Coronary artery (tissue), 2 donors: ENCODE results near the gene SLC10A1.

Source experiments
- DNase-seq: peaks from one replicate; pipeline ENCODE4 v3.0.0-alpha.2; 2017; ENCODE audit warnings: low spot score
- H3K27ac ChIP-seq, 2 donors: fragments of 200-600 bp; sonication (generic); one replicate each; pipeline ENCODE4 v1.5.1; 2016 to 2019
- H3K4me3 ChIP-seq: fragments of 200-600 bp; sonication (generic); 2 replicates; pipeline ENCODE4 v1.5.1; 2016; ENCODE audit warnings: mild to moderate bottlenecking, moderate library complexity
- TF ChIP-seq, protein P1 (sequence below): fragments of 200-600 bp; sonication (generic); IDR thresholded peaks from one replicate; pipeline ENCODE4 v1.5.1; 2019; ENCODE audit warnings: antibody characterized with exemption

SLC10A1 gene

DNA sequence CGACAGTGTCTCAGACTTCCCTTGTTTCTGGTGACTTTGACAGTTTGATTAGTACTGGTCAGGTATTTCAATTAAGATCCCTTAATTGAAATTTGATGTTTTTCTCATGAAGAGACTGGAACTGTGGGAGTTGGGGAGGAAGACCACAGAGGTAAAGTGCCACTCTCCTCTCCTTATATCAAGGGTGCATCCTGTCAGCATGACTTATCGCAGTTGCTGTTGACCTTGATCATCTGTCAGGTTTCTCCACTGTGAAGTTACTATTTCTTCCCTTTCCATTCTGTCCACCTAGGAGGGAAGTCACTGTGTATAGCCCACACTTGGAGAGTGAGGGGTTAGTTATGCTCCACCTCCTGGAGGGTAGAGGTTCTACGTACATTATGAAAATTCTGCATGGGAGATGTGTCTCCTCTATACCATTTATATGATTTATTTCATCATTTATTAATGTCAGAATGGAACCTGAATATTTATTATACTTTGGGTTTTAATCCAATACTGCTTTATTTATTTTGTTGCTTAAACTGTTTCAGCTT is 41.9 kb upstream of the SLC10A1 start:
- TF ChIP-seq, protein P1, sequence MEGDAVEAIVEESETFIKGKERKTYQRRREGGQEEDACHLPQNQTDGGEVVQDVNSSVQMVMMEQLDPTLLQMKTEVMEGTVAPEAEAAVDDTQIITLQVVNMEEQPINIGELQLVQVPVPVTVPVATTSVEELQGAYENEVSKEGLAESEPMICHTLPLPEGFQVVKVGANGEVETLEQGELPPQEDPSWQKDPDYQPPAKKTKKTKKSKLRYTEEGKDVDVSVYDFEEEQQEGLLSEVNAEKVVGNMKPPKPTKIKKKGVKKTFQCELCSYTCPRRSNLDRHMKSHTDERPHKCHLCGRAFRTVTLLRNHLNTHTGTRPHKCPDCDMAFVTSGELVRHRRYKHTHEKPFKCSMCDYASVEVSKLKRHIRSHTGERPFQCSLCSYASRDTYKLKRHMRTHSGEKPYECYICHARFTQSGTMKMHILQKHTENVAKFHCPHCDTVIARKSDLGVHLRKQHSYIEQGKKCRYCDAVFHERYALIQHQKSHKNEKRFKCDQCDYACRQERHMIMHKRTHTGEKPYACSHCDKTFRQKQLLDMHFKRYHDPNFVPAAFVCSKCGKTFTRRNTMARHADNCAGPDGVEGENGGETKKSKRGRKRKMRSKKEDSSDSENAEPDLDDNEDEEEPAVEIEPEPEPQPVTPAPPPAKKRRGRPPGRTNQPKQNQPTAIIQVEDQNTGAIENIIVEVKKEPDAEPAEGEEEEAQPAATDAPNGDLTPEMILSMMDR = no peak
- DNase-seq = no peak
- no peak overlapping the region for H3K27ac ChIP-seq
- no peak overlapping the region for H3K4me3 ChIP-seq

DNA sequence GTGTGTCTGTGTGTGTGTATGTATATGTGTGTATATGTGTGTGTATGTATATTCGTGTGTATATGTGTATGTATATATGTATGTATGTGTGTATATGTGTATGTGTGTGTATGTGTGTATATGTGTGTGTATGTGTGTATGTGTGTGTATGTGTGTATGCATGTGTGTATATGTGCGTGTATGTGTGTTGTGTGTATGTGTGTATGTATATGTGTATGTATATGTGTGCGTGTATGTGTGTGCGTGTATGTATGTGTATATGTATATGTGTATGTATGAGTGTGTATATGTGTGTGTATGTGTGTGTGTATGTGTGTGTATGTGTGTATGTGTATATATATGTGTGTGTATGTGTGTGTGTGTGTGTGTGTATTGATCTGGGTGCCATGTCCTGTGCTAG is 31.8 kb upstream of the SLC10A1 start:
- DNase-seq = no peak
- TF ChIP-seq, protein P1 = no peak
- Histone ChIP-seq H3K4me3 (no peak overlapping the region), H3K27ac (no peak overlapping the region)

DNA sequence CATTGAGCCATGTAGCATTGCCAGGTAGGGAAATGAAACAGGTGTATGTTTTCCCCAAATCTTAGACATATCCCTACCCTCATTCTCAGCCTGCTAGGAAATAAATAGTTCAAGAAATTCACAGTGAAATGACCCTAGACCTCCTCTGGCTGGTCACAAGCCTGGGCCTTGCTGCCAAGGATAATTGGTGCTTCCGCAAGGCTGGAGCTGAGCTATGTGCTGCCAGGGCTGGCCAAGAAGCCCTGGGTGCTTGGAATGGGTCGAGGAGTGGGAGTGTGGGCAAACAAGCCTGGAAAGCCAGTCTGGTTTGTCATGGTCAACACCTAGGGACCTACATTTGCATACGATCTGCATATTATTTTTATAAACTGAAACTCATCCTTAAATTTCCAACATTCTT is 31.3 kb upstream of the SLC10A1 start:
- no peak overlapping the region for H3K27ac ChIP-seq

DNA sequence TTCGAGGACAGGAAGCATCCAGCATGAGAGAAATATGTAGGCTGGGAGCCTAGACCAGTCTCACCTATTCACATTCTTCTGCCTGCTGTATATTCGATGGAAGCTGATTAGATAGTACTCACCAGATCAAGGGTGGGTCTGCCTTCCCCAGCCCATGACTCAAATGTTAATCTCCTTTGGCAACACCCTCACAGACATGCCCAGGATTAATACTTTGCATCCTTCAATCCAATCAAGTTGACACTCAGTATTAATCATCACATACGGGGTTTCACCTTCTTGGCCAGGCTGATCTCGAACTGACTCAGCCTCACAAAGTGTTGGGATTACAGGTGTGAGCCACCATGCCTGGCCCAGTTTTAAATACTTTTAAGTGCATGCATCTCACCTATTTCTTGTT is 30.5 kb upstream of the SLC10A1 start:
- TF ChIP-seq, protein P1 = no peak
- no peak for DNase-seq
- Histone ChIP-seq H3K27ac (no peak overlapping the region), H3K4me3 (no peak overlapping the region)

More for the DNA sequence above, 31.3 kb upstream of the SLC10A1 start:
- DNase-seq = no peak
- TF ChIP-seq, protein P1 = no peak
- H3K4me3 ChIP-seq = no peak overlapping the region

DNA sequence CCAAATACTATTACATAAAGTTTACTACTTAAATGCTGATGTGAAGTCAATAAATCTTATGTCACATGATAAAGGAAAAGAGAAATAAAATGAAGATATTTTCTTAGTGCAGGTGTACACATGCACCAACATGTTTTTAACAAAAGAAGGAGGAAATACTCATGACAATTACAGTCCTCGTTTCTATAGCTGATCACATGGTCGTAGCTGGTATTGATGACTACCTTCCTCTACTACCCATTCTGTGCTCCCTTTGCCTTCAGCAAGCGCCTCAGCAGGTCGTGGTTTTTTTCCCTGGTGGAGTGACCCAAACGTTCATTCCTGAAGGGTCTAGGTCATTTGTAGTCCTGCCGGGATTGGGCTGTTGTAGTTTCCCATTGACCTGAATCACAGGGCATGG is 25.4 kb upstream of the SLC10A1 start:
- no peak overlapping the region for H3K4me3 ChIP-seq
- no peak for DNase-seq
- H3K27ac ChIP-seq = no peak overlapping the region
- TF ChIP-seq, protein P1 = no peak

DNA sequence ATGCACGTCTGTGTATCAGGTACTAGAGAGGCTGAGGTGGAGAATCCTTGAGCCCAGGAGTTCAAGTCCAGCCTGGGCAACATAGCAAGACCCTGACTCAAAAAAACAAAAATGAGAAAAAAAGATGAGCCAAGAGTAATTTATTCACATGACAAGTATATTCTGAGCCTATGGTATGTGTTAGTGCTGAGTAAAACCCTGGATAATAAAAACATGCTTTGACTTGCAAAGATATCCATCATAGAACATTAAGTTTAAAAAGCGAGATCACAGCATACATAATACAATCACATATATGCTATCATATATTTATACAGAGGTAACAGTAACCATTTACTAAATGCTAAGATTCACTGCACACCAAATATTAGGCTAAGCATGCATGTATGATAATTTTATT is 23.9 kb upstream of the SLC10A1 start:
- H3K4me3 ChIP-seq = no peak overlapping the region
- TF ChIP-seq, protein P1 = no peak
- no peak for DNase-seq
- H3K27ac ChIP-seq = no peak overlapping the region

DNA sequence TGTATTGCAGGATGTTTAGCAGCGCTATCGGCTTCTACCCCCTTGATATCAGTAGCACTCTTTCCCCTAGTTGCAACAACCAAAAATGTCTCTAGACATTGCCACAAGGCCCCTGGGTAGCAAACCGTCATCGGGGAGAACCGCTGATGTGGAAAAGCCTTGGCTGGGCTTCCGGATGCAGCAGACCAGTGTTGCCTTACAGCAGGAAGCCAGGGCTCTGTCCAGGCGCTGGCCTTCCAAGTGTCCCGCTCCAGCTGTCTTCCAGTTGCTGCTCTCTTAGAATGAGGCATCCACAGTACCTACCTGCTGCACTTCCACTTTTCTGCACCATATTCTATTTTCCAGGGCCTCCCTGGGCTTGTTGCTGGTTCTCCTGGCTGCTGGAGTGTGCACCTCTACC is 22.6 kb upstream of the SLC10A1 start:
- Histone ChIP-seq H3K27ac (no peak overlapping the region), H3K4me3 (no peak overlapping the region)
- TF ChIP-seq, protein P1 = no peak
- no peak for DNase-seq
